GM23338 (cell line): Measurements from ENCODE around the gene TMEM178B. TPM values are rescaled to one million over a fixed set of nuclear protein-coding genes. Genes with fewer than 3 reads are reported as not detected.

Experiments used
- ATAC-seq: fragments of 200-7000 bp; cut with Tn5 transposase; 3 replicates; pipeline ENCODE4 v1.9.1; 2020
- DNase-seq: peaks from one replicate; pipeline ENCODE4 v3.0.0-alpha.2; 2015; ENCODE audit warnings: low spot score
- H2AFZ ChIP-seq: fragments of 200-600 bp; sonication (generic); 2 replicates; pipeline ENCODE4 v1.8.0; 2016; ENCODE audit warnings: antibody characterized with exemption, mild to moderate bottlenecking, moderate library complexity
- H3F3A ChIP-seq: fragments of 200-600 bp; sonication (generic); replicated peaks from 2 replicates; pipeline ENCODE4 v1.8.0; 2017; ENCODE audit warnings: antibody characterized with exemption, mixed run types, low read depth
- H3K27ac ChIP-seq: fragments of 200-600 bp; sonication (generic); 2 replicates; pipeline ENCODE4 v1.6.1; 2016; ENCODE audit warnings: low read depth
- H3K27me3 ChIP-seq: fragments of 200-600 bp; sonication (generic); 2 replicates; pipeline ENCODE4 v1.8.0; 2016; ENCODE audit warnings: mild to moderate bottlenecking, mixed run types, moderate library complexity; ENCODE audit not compliant: insufficient read depth
- H3K36me3 ChIP-seq: fragments of 200-600 bp; sonication (generic); 2 replicates; pipeline ENCODE4 v1.8.0; 2016; ENCODE audit warnings: mild to moderate bottlenecking; ENCODE audit not compliant: insufficient read depth
- H3K4me1 ChIP-seq: fragments of 200-600 bp; sonication (generic); 2 replicates; pipeline ENCODE4 v1.8.0; 2016; ENCODE audit warnings: mild to moderate bottlenecking, moderate library complexity; ENCODE audit not compliant: insufficient read depth
- H3K4me2 ChIP-seq: fragments of 200-600 bp; sonication (generic); 2 replicates; pipeline ENCODE4 v1.7.1; 2017; ENCODE audit warnings: mixed run types
- H3K4me3 ChIP-seq: fragments of 200-600 bp; sonication (generic); 2 replicates; pipeline ENCODE4 v1.6.1; 2016; ENCODE audit warnings: mixed run types
- H3K79me2 ChIP-seq: fragments of 200-600 bp; sonication (generic); replicated peaks from 2 replicates; pipeline ENCODE4 v1.8.0; 2017; ENCODE audit warnings: mild to moderate bottlenecking; ENCODE audit not compliant: insufficient read depth
- H3K9me2 ChIP-seq: fragments of 200-600 bp; sonication (generic); 2 replicates; pipeline ENCODE4 v1.8.0; 2017; ENCODE audit not compliant: insufficient read depth
- H4K20me1 ChIP-seq: fragments of 200-600 bp; sonication (generic); replicated peaks from 2 replicates; pipeline ENCODE4 v1.8.0; 2017; ENCODE audit warnings: mild to moderate bottlenecking; ENCODE audit not compliant: insufficient read depth
- H3K27ac Mint-ChIP-seq: 2 replicates; pipeline ENCODE4 v1.8.0; 2020; ENCODE audit warnings: inconsistent platforms, mild to moderate bottlenecking, moderate library complexity, mixed read lengths
- H3K27me3 Mint-ChIP-seq: 3 replicates; pipeline ENCODE4 v1.8.0; 2022; ENCODE audit warnings: low read depth, mild to moderate bottlenecking, moderate library complexity, mixed read lengths, inconsistent platforms; ENCODE audit not compliant: insufficient read depth, poor library complexity
- H3K36me3 Mint-ChIP-seq: 3 replicates; pipeline ENCODE4 v1.8.0; 2021; ENCODE audit warnings: low read depth, mild to moderate bottlenecking, inconsistent platforms, moderate library complexity, mixed read lengths
- H3K4me1 Mint-ChIP-seq: 3 replicates; pipeline ENCODE4 v1.8.0; 2020; ENCODE audit warnings: mild to moderate bottlenecking, inconsistent platforms, mixed read lengths
- H3K4me3 Mint-ChIP-seq: 3 replicates; pipeline ENCODE4 v1.8.0; 2021; ENCODE audit warnings: moderate library complexity, mild to moderate bottlenecking, inconsistent platforms, mixed read lengths
- H3K9me3 Mint-ChIP-seq: 3 replicates; pipeline ENCODE4 v1.8.0; 2020; ENCODE audit warnings: moderate library complexity, mild to moderate bottlenecking, inconsistent platforms, mixed read lengths
- CREB1 ChIP-seq: fragments of 250-450 bp; sonication (Bioruptor Pico); IDR thresholded peaks from 2 replicates; pipeline ENCODE4 v1.5.0; 2020; ENCODE audit warnings: low read depth, mild to moderate bottlenecking, moderate library complexity
- CTCF ChIP-seq, 2 experiments: fragments of 200-600 bp in 1 of 2; sonication (generic) in 1 of 2; conservative IDR thresholded peaks; 2 replicates each; pipeline versions ENCODE4 v1.5.1 to v1.6.1; 2016 to 2017; ENCODE audit warnings: antibody characterized with exemption in 2 of 2, low read depth in 2 of 2, mild to moderate bottlenecking in 2 of 2, moderate library complexity in 1 of 2
- ETS1 ChIP-seq: IDR thresholded peaks from 2 replicates; pipeline ENCODE4 v1.6.1; 2016; ENCODE audit warnings: antibody characterized with exemption
- EZH2 ChIP-seq: fragments of 200-600 bp; sonication (generic); IDR thresholded peaks from one replicate; pipeline ENCODE4 v1.8.0; 2017; ENCODE audit warnings: antibody characterized with exemption, mild to moderate bottlenecking, low read depth; ENCODE audit not compliant: unreplicated experiment
- EZH2phosphoT487 ChIP-seq: fragments of 200-600 bp; sonication (generic); IDR thresholded peaks from one replicate; pipeline ENCODE4 v1.8.1; 2018; ENCODE audit warnings: antibody characterized with exemption; ENCODE audit not compliant: unreplicated experiment
- JUNB ChIP-seq: IDR thresholded peaks from one replicate; pipeline ENCODE4 v1.6.1; 2016; ENCODE audit warnings: antibody characterized with exemption; ENCODE audit not compliant: unreplicated experiment
- NANOG ChIP-seq: IDR thresholded peaks from 2 replicates; pipeline ENCODE4 v1.6.1; 2016; ENCODE audit warnings: antibody characterized with exemption, borderline replicate concordance
- POLR2AphosphoS5 ChIP-seq: IDR thresholded peaks from 2 replicates; pipeline ENCODE4 v1.6.1; 2016; ENCODE audit warnings: antibody characterized with exemption, low read depth
- STAT1 ChIP-seq: IDR thresholded peaks from one replicate; pipeline ENCODE4 v1.6.1; 2016; ENCODE audit warnings: antibody characterized with exemption; ENCODE audit not compliant: unreplicated experiment
- ZNF114 ChIP-seq: fragments of 250-450 bp; sonication (Bioruptor Pico); IDR thresholded peaks from 2 replicates; pipeline ENCODE4 v1.5.0; 2020; ENCODE audit warnings: mild to moderate bottlenecking, moderate library complexity
- ZNF331 ChIP-seq: fragments of 250-450 bp; sonication (Bioruptor Pico); IDR thresholded peaks from 2 replicates; pipeline ENCODE4 v1.5.0; 2020; ENCODE audit warnings: low read depth, mild to moderate bottlenecking, moderate library complexity
- polyA plus RNA-seq: library from polyadenylated mRNA; unstranded; fragments of >200 nt; fragmentation: Nextera tagmentation; extraction: Ambion mirVana; gene quantifications from 2 replicates; pipeline ENCODE4 v1.2.1, GENCODE V29; 2016
- total RNA-seq: library from RNA; depleted of rRNA; stranded (reverse); fragments of >200 nt; shearing (Covaris generic); gene quantifications from 2 replicates; pipeline ENCODE4 v1.2.3, GENCODE V29; 2014
- TF ChIP-seq, protein P1 (sequence below): fragments of 250-450 bp; sonication (Bioruptor Pico); IDR thresholded peaks from 2 replicates; pipeline ENCODE4 v1.5.0; 2020; ENCODE audit warnings: mild to moderate bottlenecking, moderate library complexity
- TF ChIP-seq, protein P2 (sequence below): IDR thresholded peaks from one replicate; pipeline ENCODE4 v1.6.1; 2018; ENCODE audit warnings: antibody characterized with exemption; ENCODE audit not compliant: unreplicated experiment

Gene TMEM178B
- total and polyA plus RNA-seq, 2 experiments from 2014 or later: 4.9 to 15.6 TPM

DNA sequence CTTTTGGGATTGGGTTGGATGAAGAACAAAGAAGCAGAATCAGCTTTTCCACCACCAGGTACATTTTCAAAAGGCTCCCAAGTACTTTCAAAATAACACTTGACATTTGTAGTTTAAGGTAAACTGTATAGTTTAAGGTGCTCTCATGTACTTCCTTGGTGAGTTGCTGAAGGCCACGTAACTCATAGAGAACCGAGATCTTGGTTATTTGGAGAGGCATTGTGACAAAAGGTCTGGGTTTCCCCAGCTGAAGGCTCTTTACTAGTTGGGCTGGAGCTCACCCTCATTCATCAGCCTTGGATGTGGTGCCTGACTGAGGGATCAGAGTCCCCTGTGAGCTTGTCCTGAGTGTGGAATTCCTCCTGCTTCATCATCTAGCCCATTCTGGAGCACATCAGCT lies 191.8 kb downstream of the TMEM178B start:
- no peaks in the 10 kb centered on the region for H3K79me2 ChIP-seq
- peaks cover 19% of the 10 kb centered on the region; the same call in 1 of the 2 replicates for H3K9me2 ChIP-seq
- no peak overlapping the region for H3K4me2 ChIP-seq
- Mint-ChIP-seq H3K27ac (no peak overlapping the region), H3K4me1 (peaks cover 8% of the 10 kb centered on the region; the same call in 2 of the 3 replicates), H3K27me3 (no peaks in the 10 kb centered on the region), H3K36me3 (no peaks in the 10 kb centered on the region), H3K9me3 (no peaks in the 10 kb centered on the region), H3K4me3 (no peak overlapping the region)
- H2AFZ ChIP-seq: no peak overlapping the region
- H3K27me3 ChIP-seq: no peaks in the 10 kb centered on the region
- no peak overlapping the region for H3K4me3 ChIP-seq
- DNase-seq: no peak
- H3K4me1 ChIP-seq: no peaks in the 10 kb centered on the region
- no peak for ATAC-seq
- H3K27ac ChIP-seq: no peak overlapping the region
- no peaks in the 10 kb centered on the region for H3F3A ChIP-seq
- H4K20me1 ChIP-seq: no peaks in the 10 kb centered on the region
- H3K36me3 ChIP-seq: no peaks in the 10 kb centered on the region
- no peak for TF ChIP-seq CREB1 (CRISPR knock-in tag)
- no peak for TF ChIP-seq NANOG
- no peak for TF ChIP-seq EZH2phosphoT487
- no peak for TF ChIP-seq ZNF331 (CRISPR knock-in tag)
- TF ChIP-seq, protein P1, sequence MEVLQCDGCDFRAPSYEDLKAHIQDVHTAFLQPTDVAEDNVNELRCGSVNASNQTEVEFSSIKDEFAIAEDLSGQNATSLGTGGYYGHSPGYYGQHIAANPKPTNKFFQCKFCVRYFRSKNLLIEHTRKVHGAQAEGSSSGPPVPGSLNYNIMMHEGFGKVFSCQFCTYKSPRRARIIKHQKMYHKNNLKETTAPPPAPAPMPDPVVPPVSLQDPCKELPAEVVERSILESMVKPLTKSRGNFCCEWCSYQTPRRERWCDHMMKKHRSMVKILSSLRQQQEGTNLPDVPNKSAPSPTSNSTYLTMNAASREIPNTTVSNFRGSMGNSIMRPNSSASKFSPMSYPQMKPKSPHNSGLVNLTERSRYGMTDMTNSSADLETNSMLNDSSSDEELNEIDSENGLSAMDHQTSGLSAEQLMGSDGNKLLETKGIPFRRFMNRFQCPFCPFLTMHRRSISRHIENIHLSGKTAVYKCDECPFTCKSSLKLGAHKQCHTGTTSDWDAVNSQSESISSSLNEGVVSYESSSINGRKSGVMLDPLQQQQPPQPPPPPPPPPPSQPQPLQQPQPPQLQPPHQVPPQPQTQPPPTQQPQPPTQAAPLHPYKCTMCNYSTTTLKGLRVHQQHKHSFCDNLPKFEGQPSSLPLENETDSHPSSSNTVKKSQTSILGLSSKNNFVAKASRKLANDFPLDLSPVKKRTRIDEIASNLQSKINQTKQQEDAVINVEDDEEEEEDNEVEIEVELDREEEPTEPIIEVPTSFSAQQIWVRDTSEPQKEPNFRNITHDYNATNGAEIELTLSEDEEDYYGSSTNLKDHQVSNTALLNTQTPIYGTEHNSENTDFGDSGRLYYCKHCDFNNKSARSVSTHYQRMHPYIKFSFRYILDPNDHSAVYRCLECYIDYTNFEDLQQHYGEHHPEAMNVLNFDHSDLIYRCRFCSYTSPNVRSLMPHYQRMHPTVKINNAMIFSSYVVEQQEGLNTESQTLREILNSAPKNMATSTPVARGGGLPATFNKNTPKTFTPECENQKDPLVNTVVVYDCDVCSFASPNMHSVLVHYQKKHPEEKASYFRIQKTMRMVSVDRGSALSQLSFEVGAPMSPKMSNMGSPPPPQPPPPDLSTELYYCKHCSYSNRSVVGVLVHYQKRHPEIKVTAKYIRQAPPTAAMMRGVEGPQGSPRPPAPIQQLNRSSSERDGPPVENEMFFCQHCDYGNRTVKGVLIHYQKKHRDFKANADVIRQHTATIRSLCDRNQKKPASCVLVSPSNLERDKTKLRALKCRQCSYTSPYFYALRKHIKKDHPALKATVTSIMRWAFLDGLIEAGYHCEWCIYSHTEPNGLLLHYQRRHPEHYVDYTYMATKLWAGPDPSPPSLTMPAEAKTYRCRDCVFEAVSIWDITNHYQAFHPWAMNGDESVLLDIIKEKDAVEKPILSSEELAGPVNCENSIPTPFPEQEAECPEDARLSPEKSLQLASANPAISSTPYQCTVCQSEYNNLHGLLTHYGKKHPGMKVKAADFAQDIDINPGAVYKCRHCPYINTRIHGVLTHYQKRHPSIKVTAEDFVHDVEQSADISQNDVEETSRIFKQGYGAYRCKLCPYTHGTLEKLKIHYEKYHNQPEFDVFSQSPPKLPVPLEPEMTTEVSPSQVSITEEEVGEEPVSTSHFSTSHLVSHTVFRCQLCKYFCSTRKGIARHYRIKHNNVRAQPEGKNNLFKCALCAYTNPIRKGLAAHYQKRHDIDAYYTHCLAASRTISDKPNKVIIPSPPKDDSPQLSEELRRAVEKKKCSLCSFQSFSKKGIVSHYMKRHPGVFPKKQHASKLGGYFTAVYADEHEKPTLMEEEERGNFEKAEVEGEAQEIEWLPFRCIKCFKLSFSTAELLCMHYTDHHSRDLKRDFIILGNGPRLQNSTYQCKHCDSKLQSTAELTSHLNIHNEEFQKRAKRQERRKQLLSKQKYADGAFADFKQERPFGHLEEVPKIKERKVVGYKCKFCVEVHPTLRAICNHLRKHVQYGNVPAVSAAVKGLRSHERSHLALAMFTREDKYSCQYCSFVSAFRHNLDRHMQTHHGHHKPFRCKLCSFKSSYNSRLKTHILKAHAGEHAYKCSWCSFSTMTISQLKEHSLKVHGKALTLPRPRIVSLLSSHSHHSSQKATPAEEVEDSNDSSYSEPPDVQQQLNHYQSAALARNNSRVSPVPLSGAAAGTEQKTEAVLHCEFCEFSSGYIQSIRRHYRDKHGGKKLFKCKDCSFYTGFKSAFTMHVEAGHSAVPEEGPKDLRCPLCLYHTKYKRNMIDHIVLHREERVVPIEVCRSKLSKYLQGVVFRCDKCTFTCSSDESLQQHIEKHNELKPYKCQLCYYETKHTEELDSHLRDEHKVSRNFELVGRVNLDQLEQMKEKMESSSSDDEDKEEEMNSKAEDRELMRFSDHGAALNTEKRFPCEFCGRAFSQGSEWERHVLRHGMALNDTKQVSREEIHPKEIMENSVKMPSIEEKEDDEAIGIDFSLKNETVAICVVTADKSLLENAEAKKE (CRISPR knock-in tag): no peak
- no peak for TF ChIP-seq CTCF (conservative IDR thresholded peaks at IDR 0.05; ENCODE audit: low read depth in 2 of 2)
- TF ChIP-seq ZNF114: no peak
- no peak for TF ChIP-seq JUNB
- no peak for TF ChIP-seq POLR2AphosphoS5
- TF ChIP-seq STAT1: no peak
- no peak for TF ChIP-seq EZH2
- TF ChIP-seq ETS1: no peak
- TF ChIP-seq, protein P2, sequence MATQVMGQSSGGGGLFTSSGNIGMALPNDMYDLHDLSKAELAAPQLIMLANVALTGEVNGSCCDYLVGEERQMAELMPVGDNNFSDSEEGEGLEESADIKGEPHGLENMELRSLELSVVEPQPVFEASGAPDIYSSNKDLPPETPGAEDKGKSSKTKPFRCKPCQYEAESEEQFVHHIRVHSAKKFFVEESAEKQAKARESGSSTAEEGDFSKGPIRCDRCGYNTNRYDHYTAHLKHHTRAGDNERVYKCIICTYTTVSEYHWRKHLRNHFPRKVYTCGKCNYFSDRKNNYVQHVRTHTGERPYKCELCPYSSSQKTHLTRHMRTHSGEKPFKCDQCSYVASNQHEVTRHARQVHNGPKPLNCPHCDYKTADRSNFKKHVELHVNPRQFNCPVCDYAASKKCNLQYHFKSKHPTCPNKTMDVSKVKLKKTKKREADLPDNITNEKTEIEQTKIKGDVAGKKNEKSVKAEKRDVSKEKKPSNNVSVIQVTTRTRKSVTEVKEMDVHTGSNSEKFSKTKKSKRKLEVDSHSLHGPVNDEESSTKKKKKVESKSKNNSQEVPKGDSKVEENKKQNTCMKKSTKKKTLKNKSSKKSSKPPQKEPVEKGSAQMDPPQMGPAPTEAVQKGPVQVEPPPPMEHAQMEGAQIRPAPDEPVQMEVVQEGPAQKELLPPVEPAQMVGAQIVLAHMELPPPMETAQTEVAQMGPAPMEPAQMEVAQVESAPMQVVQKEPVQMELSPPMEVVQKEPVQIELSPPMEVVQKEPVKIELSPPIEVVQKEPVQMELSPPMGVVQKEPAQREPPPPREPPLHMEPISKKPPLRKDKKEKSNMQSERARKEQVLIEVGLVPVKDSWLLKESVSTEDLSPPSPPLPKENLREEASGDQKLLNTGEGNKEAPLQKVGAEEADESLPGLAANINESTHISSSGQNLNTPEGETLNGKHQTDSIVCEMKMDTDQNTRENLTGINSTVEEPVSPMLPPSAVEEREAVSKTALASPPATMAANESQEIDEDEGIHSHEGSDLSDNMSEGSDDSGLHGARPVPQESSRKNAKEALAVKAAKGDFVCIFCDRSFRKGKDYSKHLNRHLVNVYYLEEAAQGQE: no peak
